Activated CD4-positive, alpha-beta T cell treated with anti-CD3 and anti-CD28 coated beads for 36 hours (primary cell): ENCODE measurements around the gene RIN3. TPM values are rescaled to one million over a fixed set of nuclear protein-coding genes. Genes with fewer than 3 reads are reported as not detected.

ENCODE experiments used
- ATAC-seq: fragments of 200-7000 bp; cut with Tn5 transposase; one replicate; pipeline ENCODE4 v1.10.0; 2021; ENCODE audit warnings: mild to moderate bottlenecking, moderate library complexity
- CTCF ChIA-PET: fragments of 350-600 bp; sonication (Branson Sonifier 250); formaldehyde crosslinking; loops from one replicate; lab custom pipeline; 2021; ENCODE audit warnings: antibody characterized with exemption; lab: Charles Lee
- POLR2A ChIA-PET: fragments of 350-600 bp; sonication (Branson Sonifier 250); formaldehyde crosslinking; loops from one replicate; lab custom pipeline; 2021; ENCODE audit warnings: antibody characterized with exemption, inconsistent platforms; lab: Charles Lee
- DNase-seq: peaks from one replicate; pipeline ENCODE4 v3.0.0-alpha.2; 2020
- H3K27ac Mint-ChIP-seq: one replicate; pipeline ENCODE4 v1.8.0; 2021; ENCODE audit warnings: mixed read lengths
- H3K27me3 Mint-ChIP-seq: one replicate; pipeline ENCODE4 v1.8.0; 2021; ENCODE audit warnings: mixed read lengths
- H3K36me3 Mint-ChIP-seq: one replicate; pipeline ENCODE4 v1.8.0; 2021; ENCODE audit warnings: low read depth, mixed read lengths
- H3K4me1 Mint-ChIP-seq: one replicate; pipeline ENCODE4 v1.8.0; 2021; ENCODE audit warnings: mixed read lengths
- H3K4me3 Mint-ChIP-seq: one replicate; pipeline ENCODE4 v1.8.0; 2021; ENCODE audit warnings: mild to moderate bottlenecking, moderate library complexity, mixed read lengths
- H3K9me3 Mint-ChIP-seq: one replicate; pipeline ENCODE4 v1.8.0; 2021; ENCODE audit warnings: low read depth, mixed read lengths
- intact Hi-C, 2 experiments: fragments of 100-400 bp; cut with DNase I in 1 of 2; cut with micrococcal nuclease in 1 of 2; formaldehyde crosslinking; loops; one replicate each; pipeline versions ENCODE4 v1.14.2 to v1.15.1; 2022 to 2024; cut with DNase I, micrococcal nuclease
- total RNA-seq, 2 experiments: library from RNA; stranded (reverse); gene quantifications; one replicate each; pipeline ENCODE4 v1.2.3, GENCODE V29; 2021

Gene RIN3
- total RNA-seq, 2 experiments from 2014 or later: 23.1 to 26.4 TPM

- ATAC-seq: no peak
- intact Hi-C loops: loop anchor here in 1 of 2 experiments (10.0 kb wide), 1 partner anchor 104 kb away; no protein-coding TSS in a partner anchor
- POLR2A ChIA-PET: no interaction called here
Measured at GRCh38 chr14:92551044-92551841, 37.7 kb downstream of the RIN3 start.

GRCh38 chr14:92552066-92552465 lies 38.5 kb downstream of the RIN3 start:
- H3K4me1 Mint-ChIP-seq: peaks cover 43% of the 10 kb centered on the region
- intact Hi-C loops: loop anchor here in 1 of 2 experiments (10.0 kb wide), 1 partner anchor 103 kb away; no protein-coding TSS in a partner anchor

More at GRCh38 chr14:92551044-92551841, 37.7 kb downstream of the RIN3 start:
- H3K9me3 Mint-ChIP-seq: no peaks in the 10 kb centered on the region
- DNase-seq: no peak
- peaks cover 35% of the 10 kb centered on the region for H3K4me1 Mint-ChIP-seq
- CTCF ChIA-PET: interaction anchor here (1.5 to 1.8 kb wide), 2 partner anchors 14 to 119 kb away, joined by 3 to 4 read pairs; no protein-coding TSS in a partner anchor
- no peak overlapping the region for H3K4me3 Mint-ChIP-seq
- H3K27ac Mint-ChIP-seq: no peak overlapping the region
- H3K27me3 Mint-ChIP-seq: no peaks in the 10 kb centered on the region
- no peaks in the 10 kb centered on the region for H3K36me3 Mint-ChIP-seq

GRCh38 chr14:92553438-92553837 lies 39.9 kb downstream of the RIN3 start:
- peaks cover 55% of the 10 kb centered on the region for H3K4me1 Mint-ChIP-seq
- no peaks in the 10 kb centered on the region for H3K9me3 Mint-ChIP-seq
- CTCF ChIA-PET: no interaction called here
- DNase-seq: no peak
- H3K4me3 Mint-ChIP-seq: no peak overlapping the region
- no peaks in the 10 kb centered on the region for H3K27me3 Mint-ChIP-seq
- no peak for ATAC-seq
- no peak overlapping the region for H3K27ac Mint-ChIP-seq
- intact Hi-C loops: loop anchor here in 1 of 2 experiments (10.0 kb wide), 1 partner anchor 101 kb away; no protein-coding TSS in a partner anchor
- peaks cover 1% of the 10 kb centered on the region for H3K36me3 Mint-ChIP-seq
- POLR2A ChIA-PET: no interaction called here

More at GRCh38 chr14:92552066-92552465, 38.5 kb downstream of the RIN3 start:
- DNase-seq (no peak), ATAC-seq (no peak)
- POLR2A ChIA-PET: no interaction called here
- Mint-ChIP-seq H3K27ac (no peak overlapping the region), H3K9me3 (no peaks in the 10 kb centered on the region), H3K36me3 (no peaks in the 10 kb centered on the region), H3K4me3 (no peak overlapping the region), H3K27me3 (no peaks in the 10 kb centered on the region)
- CTCF ChIA-PET: no interaction called here

GRCh38 chr14:92555465-92556111 lies 42.0 kb downstream of the RIN3 start:
- Mint-ChIP-seq H3K27ac (peak overlapping the region; percentile 73), H3K4me1 (peaks cover 63% of the 10 kb centered on the region), H3K27me3 (no peaks in the 10 kb centered on the region), H3K4me3 (no peak overlapping the region), H3K9me3 (no peaks in the 10 kb centered on the region), H3K36me3 (peaks cover 3% of the 10 kb centered on the region)
- POLR2A ChIA-PET: interaction anchor here (0.6 kb wide), 1 partner anchor 21 kb away, joined by 3 read pairs; no protein-coding TSS in a partner anchor
- intact Hi-C loops: loop anchor here (1.0 to 10.0 kb wide), 5 partner anchors 7 to 122 kb away; no protein-coding TSS in a partner anchor
- no peak for ATAC-seq
- CTCF ChIA-PET: interaction anchor here (0.6 to 1.4 kb wide), 9 partner anchors 8 to 550 kb away, joined by 3 to 5 read pairs (median 4); no protein-coding TSS in a partner anchor
- DNase-seq: no peak

GRCh38 chr14:92556255-92556741 lies 42.7 kb downstream of the RIN3 start:
- Mint-ChIP-seq H3K27me3 (no peaks in the 10 kb centered on the region), H3K27ac (peak overlapping the region; percentile 55), H3K9me3 (no peaks in the 10 kb centered on the region), H3K4me1 (peaks cover 58% of the 10 kb centered on the region), H3K36me3 (peaks cover 3% of the 10 kb centered on the region), H3K4me3 (no peak overlapping the region)
- no peak for DNase-seq
- ATAC-seq: peak; percentile 64
- CTCF ChIA-PET: interaction anchor here (0.6 to 1.4 kb wide), 8 partner anchors 9 to 550 kb away, joined by 3 to 5 read pairs (median 4); no protein-coding TSS in a partner anchor
- intact Hi-C loops: loop anchor here (1.0 to 10.0 kb wide), 5 partner anchors 8 to 121 kb away; no protein-coding TSS in a partner anchor
- POLR2A ChIA-PET: no interaction called here

GRCh38 chr14:92556863-92557543 lies 43.4 kb downstream of the RIN3 start:
- Mint-ChIP-seq H3K27ac (peak overlapping the region; percentile 55), H3K36me3 (peaks cover 3% of the 10 kb centered on the region)
- ATAC-seq: peak; percentile 47

GRCh38 chr14:92557544-92557912 lies 43.9 kb downstream of the RIN3 start:
- ATAC-seq (no peak), DNase-seq (no peak)
- Mint-ChIP-seq H3K9me3 (no peaks in the 10 kb centered on the region), H3K27ac (no peak overlapping the region), H3K27me3 (no peaks in the 10 kb centered on the region), H3K36me3 (peaks cover 3% of the 10 kb centered on the region), H3K4me3 (no peak overlapping the region), H3K4me1 (peaks cover 56% of the 10 kb centered on the region)
- ChIA-PET CTCF (interaction anchor here (0.6 to 1.0 kb wide), 3 partner anchors 14 to 125 kb away, joined by 3 read pairs; no protein-coding TSS in a partner anchor), POLR2A (no interaction called here)
- intact Hi-C loops: loop anchor here (2.0 to 10.0 kb wide), 4 partner anchors 27 to 120 kb away; no protein-coding TSS in a partner anchor

More at GRCh38 chr14:92556863-92557543, 43.4 kb downstream of the RIN3 start:
- H3K4me3 Mint-ChIP-seq: no peak overlapping the region
- DNase-seq: peak; percentile 41
- peaks cover 53% of the 10 kb centered on the region for H3K4me1 Mint-ChIP-seq
- H3K9me3 Mint-ChIP-seq: no peaks in the 10 kb centered on the region
- H3K27me3 Mint-ChIP-seq: no peaks in the 10 kb centered on the region
- ChIA-PET POLR2A (no interaction called here), CTCF (interaction anchor here (0.6 to 1.4 kb wide), 6 partner anchors 9 to 126 kb away, joined by 3 to 5 read pairs (median 4); no protein-coding TSS in a partner anchor)
- intact Hi-C loops: loop anchor here (1.0 to 10.0 kb wide), 5 partner anchors 9 to 120 kb away; no protein-coding TSS in a partner anchor

GRCh38 chr14:92558319-92558718 lies 44.7 kb downstream of the RIN3 start:
- H3K4me1 Mint-ChIP-seq: peaks cover 62% of the 10 kb centered on the region
- intact Hi-C loops: loop anchor here in 1 of 2 experiments (5.0 to 10.0 kb wide), 2 partner anchors 96 to 119 kb away; no protein-coding TSS in a partner anchor
- H3K36me3 Mint-ChIP-seq: peaks cover 3% of the 10 kb centered on the region
- H3K27ac Mint-ChIP-seq: no peak overlapping the region
- no peaks in the 10 kb centered on the region for H3K27me3 Mint-ChIP-seq
- DNase-seq (no peak), ATAC-seq (no peak)
- no peak overlapping the region for H3K4me3 Mint-ChIP-seq
- no peaks in the 10 kb centered on the region for H3K9me3 Mint-ChIP-seq
- CTCF ChIA-PET: no interaction called here
- POLR2A ChIA-PET: no interaction called here

- Mint-ChIP-seq H3K27ac (peak overlapping the region; percentile 26), H3K27me3 (no peaks in the 10 kb centered on the region), H3K9me3 (no peaks in the 10 kb centered on the region), H3K4me1 (peaks cover 66% of the 10 kb centered on the region), H3K36me3 (peaks cover 3% of the 10 kb centered on the region), H3K4me3 (no peak overlapping the region)
- ATAC-seq: no peak
- POLR2A ChIA-PET: no interaction called here
- intact Hi-C loops: loop anchor here in 1 of 2 experiments (5.0 to 10.0 kb wide), 2 partner anchors 95 to 118 kb away; no protein-coding TSS in a partner anchor
- no peak for DNase-seq
- CTCF ChIA-PET: interaction anchor here (0.5 kb wide), 1 partner anchor 1156 kb away, joined by 3 read pairs; no protein-coding TSS in a partner anchor
Measured at GRCh38 chr14:92559486-92559885, 45.9 kb downstream of the RIN3 start.

- Mint-ChIP-seq H3K4me3 (no peak overlapping the region), H3K27ac (peak overlapping the region; percentile 12), H3K36me3 (peaks cover 3% of the 10 kb centered on the region), H3K27me3 (no peaks in the 10 kb centered on the region), H3K4me1 (peaks cover 63% of the 10 kb centered on the region), H3K9me3 (no peaks in the 10 kb centered on the region)
- ATAC-seq: peak; percentile 29
- POLR2A ChIA-PET: no interaction called here
- CTCF ChIA-PET: no interaction called here
- peak; percentile 68 for DNase-seq
- intact Hi-C loops: loop anchor here in 1 of 2 experiments (10.0 kb wide), 1 partner anchor 235 kb away; the partner anchor contains the start of gene GOLGA5
Measured at GRCh38 chr14:92560106-92560865, 46.7 kb downstream of the RIN3 start.
